Suprapubic skin (tissue), 4 donors: ENCODE data around the gene TMEM174.

Experiments
- EP300 ChIP-seq: sonication (generic); formaldehyde crosslinking; IDR thresholded peaks from one replicate; pipeline ENCODE4 v1.6.1; 2017; ENCODE audit warnings: antibody characterized with exemption
- POLR2AphosphoS5 ChIP-seq, 3 donors: sonication (generic); formaldehyde crosslinking; IDR thresholded peaks; one replicate each; pipeline ENCODE4 v1.6.1; 2017; ENCODE audit warnings: antibody characterized with exemption in 3 of 3
- TF ChIP-seq, protein P1 (sequence below), 2 donors: fragments of 200-600 bp in 1 of 2; fragments of 450-650 bp in 1 of 2; sonication (generic) in 1 of 2; IDR thresholded peaks; one replicate each; pipeline ENCODE4 v1.5.1; 2016 to 2019; ENCODE audit warnings: antibody characterized with exemption in 2 of 2, mild to moderate bottlenecking in 1 of 2, moderate library complexity in 1 of 2

DNA sequence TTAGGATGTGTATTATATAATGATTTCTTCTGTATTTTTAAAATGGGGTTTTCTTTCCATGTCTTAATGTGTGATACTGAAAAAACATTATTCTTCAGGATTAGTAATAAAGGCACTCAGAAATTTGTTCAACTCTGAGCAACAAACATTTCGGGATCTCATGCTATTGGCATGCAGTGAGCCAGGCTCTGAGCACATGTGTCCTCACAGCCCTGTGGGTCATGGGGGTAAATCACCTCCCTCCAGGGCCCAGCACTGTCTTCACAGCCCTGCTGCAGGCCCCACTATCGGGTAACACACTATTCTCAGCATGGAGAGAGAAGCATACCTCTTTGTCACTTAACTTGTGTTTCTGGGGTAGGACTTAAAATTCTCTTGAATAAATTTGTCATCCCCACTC, 14.0 kb downstream of the TMEM174 start:
- TF ChIP-seq, protein P1, sequence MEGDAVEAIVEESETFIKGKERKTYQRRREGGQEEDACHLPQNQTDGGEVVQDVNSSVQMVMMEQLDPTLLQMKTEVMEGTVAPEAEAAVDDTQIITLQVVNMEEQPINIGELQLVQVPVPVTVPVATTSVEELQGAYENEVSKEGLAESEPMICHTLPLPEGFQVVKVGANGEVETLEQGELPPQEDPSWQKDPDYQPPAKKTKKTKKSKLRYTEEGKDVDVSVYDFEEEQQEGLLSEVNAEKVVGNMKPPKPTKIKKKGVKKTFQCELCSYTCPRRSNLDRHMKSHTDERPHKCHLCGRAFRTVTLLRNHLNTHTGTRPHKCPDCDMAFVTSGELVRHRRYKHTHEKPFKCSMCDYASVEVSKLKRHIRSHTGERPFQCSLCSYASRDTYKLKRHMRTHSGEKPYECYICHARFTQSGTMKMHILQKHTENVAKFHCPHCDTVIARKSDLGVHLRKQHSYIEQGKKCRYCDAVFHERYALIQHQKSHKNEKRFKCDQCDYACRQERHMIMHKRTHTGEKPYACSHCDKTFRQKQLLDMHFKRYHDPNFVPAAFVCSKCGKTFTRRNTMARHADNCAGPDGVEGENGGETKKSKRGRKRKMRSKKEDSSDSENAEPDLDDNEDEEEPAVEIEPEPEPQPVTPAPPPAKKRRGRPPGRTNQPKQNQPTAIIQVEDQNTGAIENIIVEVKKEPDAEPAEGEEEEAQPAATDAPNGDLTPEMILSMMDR (IDR thresholded peaks at IDR 0.05): no peak
- TF ChIP-seq EP300 (no peak), POLR2AphosphoS5 (IDR thresholded peaks at IDR 0.05) (no peak)
